Measurements from ENCODE around the gene OR1F1. TPM values are rescaled to one million over a fixed set of nuclear protein-coding genes. Genes with fewer than 3 reads are reported as not detected.

The OR1F1 gene
- total and polyA plus RNA-seq, 9 of the 15 experiments (the other 6 are each of a cell fraction or from before 2014, with no cell fraction given), result 0.15 to 0.61 (median 0.35) TPM; not detected in 3

DNA sequence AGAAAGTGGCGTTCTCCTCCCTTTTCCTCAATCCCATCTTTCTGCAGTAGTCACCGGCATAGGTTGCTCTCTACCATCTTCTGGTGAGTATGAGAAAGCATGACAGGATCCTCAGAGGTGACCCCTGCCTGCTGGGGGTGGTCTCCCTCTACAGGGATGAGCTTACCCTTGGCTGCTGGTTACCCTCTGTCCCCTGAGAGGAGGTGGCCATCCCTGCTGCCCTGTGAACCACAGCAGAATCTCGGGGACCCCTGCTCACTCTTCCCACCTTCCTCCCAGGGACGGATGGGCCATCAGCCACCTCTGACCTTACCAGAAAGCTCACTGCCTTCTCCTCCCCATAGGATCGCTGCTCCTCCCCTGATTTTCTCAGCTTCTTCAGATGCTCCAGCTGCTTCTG, 60.6 kb downstream of the OR1F1 start:
- Histone ChIP-seq H3K4me1 (replicated peaks in 1 of 2; ENCODE audit: control insufficient read depth in 2 of 2, insufficient read depth in 2 of 2, low read length in 2 of 2) (peaks cover 0 to 5% of the 10 kb centered on the region in 2 experiments; a peak in 1 of 5 replicates), H3K27ac (ENCODE audit: extremely low read depth, low read depth, low read length) (no peak overlapping the region), H3K4me2 (ENCODE audit: insufficient read depth, low read length) (no peak overlapping the region), H4K20me1 (replicated peaks; ENCODE audit: control insufficient read depth, insufficient read depth, low read length) (no peaks in the 10 kb centered on the region), H3K9ac (ENCODE audit: insufficient read depth in 1 of 2, low read depth in 2 of 2, low read length in 2 of 2) (no peak overlapping the region; a peak in 1 of 4 replicates), H2AFZ (ENCODE audit: low read depth, low read length) (no peak overlapping the region), H3K36me3 (ENCODE audit: control insufficient read depth, insufficient read depth, low read length) (no peaks in the 10 kb centered on the region), H3K9me3 (replicated peaks; ENCODE audit: control insufficient read depth, insufficient read depth, low read depth, low read length) (peaks cover 4% of the 10 kb centered on the region), H3K4me3 (no peak overlapping the region), H3K9me1 (ENCODE audit: control insufficient read depth, insufficient read depth, low read length) (no peaks in the 10 kb centered on the region), H3K79me2 (ENCODE audit: control insufficient read depth, insufficient read depth, low read length) (no peaks in the 10 kb centered on the region), H3K27me3 (ENCODE audit: control insufficient read depth in 2 of 2, insufficient read depth in 2 of 2, low read length in 2 of 2) (peaks cover 20 to 65% of the 10 kb centered on the region in 2 experiments)
- ATAC-seq, result no peak
- intact Hi-C loops (cut with micrococcal nuclease), result no loop called here
- in situ Hi-C loops (cut with MboI), result no loop called here
- WGBS (ENCODE audit: insufficient coverage, low coverage, missing lambda C conversion rate), result 0% methylated on average over 4 of the region's 5 CpGs
- TF ChIP-seq ZNF444 (CRISPR knock-in tag; IDR thresholded peaks at IDR 0.05), result no peak
- TF ChIP-seq, protein P1, sequence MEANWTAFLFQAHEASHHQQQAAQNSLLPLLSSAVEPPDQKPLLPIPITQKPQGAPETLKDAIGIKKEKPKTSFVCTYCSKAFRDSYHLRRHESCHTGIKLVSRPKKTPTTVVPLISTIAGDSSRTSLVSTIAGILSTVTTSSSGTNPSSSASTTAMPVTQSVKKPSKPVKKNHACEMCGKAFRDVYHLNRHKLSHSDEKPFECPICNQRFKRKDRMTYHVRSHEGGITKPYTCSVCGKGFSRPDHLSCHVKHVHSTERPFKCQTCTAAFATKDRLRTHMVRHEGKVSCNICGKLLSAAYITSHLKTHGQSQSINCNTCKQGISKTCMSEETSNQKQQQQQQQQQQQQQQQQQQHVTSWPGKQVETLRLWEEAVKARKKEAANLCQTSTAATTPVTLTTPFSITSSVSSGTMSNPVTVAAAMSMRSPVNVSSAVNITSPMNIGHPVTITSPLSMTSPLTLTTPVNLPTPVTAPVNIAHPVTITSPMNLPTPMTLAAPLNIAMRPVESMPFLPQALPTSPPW (CRISPR knock-in tag; IDR thresholded peaks at IDR 0.05), result no peak
- TF ChIP-seq MAFG (tag; conservative IDR thresholded peaks at IDR 0.05), result no peak
- TF ChIP-seq HNRNPLL (IDR thresholded peaks at IDR 0.05; ENCODE audit: low read depth, low read length, poor library complexity, severe bottlenecking), result no peak
- no peak for TF ChIP-seq NBN (IDR thresholded peaks at IDR 0.05; ENCODE audit: low read depth)
- TF ChIP-seq, protein P2, sequence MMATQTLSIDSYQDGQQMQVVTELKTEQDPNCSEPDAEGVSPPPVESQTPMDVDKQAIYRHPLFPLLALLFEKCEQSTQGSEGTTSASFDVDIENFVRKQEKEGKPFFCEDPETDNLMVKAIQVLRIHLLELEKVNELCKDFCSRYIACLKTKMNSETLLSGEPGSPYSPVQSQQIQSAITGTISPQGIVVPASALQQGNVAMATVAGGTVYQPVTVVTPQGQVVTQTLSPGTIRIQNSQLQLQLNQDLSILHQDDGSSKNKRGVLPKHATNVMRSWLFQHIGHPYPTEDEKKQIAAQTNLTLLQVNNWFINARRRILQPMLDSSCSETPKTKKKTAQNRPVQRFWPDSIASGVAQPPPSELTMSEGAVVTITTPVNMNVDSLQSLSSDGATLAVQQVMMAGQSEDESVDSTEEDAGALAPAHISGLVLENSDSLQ (IDR thresholded peaks at IDR 0.05), result no peak
- TF ChIP-seq, protein P3, sequence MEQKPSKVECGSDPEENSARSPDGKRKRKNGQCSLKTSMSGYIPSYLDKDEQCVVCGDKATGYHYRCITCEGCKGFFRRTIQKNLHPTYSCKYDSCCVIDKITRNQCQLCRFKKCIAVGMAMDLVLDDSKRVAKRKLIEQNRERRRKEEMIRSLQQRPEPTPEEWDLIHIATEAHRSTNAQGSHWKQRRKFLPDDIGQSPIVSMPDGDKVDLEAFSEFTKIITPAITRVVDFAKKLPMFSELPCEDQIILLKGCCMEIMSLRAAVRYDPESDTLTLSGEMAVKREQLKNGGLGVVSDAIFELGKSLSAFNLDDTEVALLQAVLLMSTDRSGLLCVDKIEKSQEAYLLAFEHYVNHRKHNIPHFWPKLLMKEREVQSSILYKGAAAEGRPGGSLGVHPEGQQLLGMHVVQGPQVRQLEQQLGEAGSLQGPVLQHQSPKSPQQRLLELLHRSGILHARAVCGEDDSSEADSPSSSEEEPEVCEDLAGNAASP (IDR thresholded peaks at IDR 0.05), result no peak
- no peak for TF ChIP-seq NR2C2 (CRISPR knock-in tag; IDR thresholded peaks at IDR 0.05)
- no peak for TF ChIP-seq NR2C2 (tag; IDR thresholded peaks at IDR 0.05)
- TF ChIP-seq ZNF133 (CRISPR knock-in tag; IDR thresholded peaks at IDR 0.05), result no peak
- TF ChIP-seq, protein P4, sequence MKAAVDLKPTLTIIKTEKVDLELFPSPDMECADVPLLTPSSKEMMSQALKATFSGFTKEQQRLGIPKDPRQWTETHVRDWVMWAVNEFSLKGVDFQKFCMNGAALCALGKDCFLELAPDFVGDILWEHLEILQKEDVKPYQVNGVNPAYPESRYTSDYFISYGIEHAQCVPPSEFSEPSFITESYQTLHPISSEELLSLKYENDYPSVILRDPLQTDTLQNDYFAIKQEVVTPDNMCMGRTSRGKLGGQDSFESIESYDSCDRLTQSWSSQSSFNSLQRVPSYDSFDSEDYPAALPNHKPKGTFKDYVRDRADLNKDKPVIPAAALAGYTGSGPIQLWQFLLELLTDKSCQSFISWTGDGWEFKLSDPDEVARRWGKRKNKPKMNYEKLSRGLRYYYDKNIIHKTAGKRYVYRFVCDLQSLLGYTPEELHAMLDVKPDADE (conservative IDR thresholded peaks at IDR 0.05; ENCODE audit: control insufficient read depth, low read depth, low read length), result no peak
- BruUV-seq (replicated peaks), result no TSS peak
- ChIA-PET CTCF (ENCODE audit: low intra/inter-chr PET ratio) (no interaction called here), POLR2A (no interaction called here)
- no peak for FAIRE-seq
- no peak for DNase-seq (ENCODE audit: extremely low read depth in 1 of 4, low spot score in 3 of 4)
